Peyer's patch (tissue), 4 donors: ENCODE data around the gene GPATCH4. TPM values are rescaled to one million over a fixed set of nuclear protein-coding genes. Genes with fewer than 3 reads are reported as not detected.
"Not testable (repeated sequence)": the region's sequence is repeated elsewhere in the genome, so short reads cannot be mapped to it uniquely, and the experiment has no call there.

Experiments
- DNase-seq, 3 donors: peaks; one replicate each; pipeline ENCODE4 v3.0.0-alpha.2; 2017 to 2019
- H3K27ac ChIP-seq, 4 donors: fragments of 200-600 bp; sonication (generic); one replicate each; pipeline ENCODE4 v1.5.1; 2016 to 2019
- H3K27me3 ChIP-seq, 2 donors: fragments of 200-600 bp; sonication (generic); one replicate each; pipeline ENCODE4 v1.5.1; 2019
- H3K36me3 ChIP-seq, 3 donors: fragments of 200-600 bp; sonication (generic); one replicate each; pipeline ENCODE4 v1.5.1; 2016 to 2019
- H3K4me1 ChIP-seq, 4 donors: fragments of 200-600 bp; sonication (generic); one replicate each; pipeline ENCODE4 v1.5.1; 2016 to 2019
- H3K4me3 ChIP-seq, 4 donors: fragments of 200-600 bp; sonication (generic); 1 replicate in 3 of 4; 2 replicates in 1 of 4; pipeline ENCODE4 v1.5.1; 2016 to 2019; ENCODE audit warnings: mild to moderate bottlenecking in 1 of 4
- H3K9me3 ChIP-seq, 4 donors: fragments of 200-600 bp; sonication (generic); one replicate each; pipeline ENCODE4 v1.5.1; 2016 to 2019; ENCODE audit warnings: mild to moderate bottlenecking in 1 of 4
- POLR2A ChIP-seq, 2 donors: fragments of 450-650 bp; IDR thresholded peaks; one replicate each; pipeline ENCODE4 v1.5.1; 2017; ENCODE audit warnings: antibody characterized with exemption in 2 of 2, mild to moderate bottlenecking in 2 of 2, moderate library complexity in 2 of 2
- total RNA-seq, 4 donors: library from RNA; depleted of rRNA; stranded (reverse); fragments of >200 nt; gene quantifications; one replicate each; pipeline ENCODE4 v1.1.0, GENCODE V29; 2016
- TF ChIP-seq, protein P1 (sequence below), 6 experiments: fragments of 450-650 bp in 4 of 6; fragments of 200-600 bp in 2 of 6; sonication (generic) in 1 of 6; IDR thresholded peaks; one replicate each; pipeline ENCODE4 v1.5.1; 2017 to 2019; ENCODE audit warnings: antibody characterized with exemption in 6 of 6, mild to moderate bottlenecking in 3 of 6, moderate library complexity in 1 of 6

The GPATCH4 gene
- total RNA-seq, 4 donors from 2014 or later, result 6.3 to 38.0 (median 11.3) TPM

GRCh38 chr1:156639601-156640101 lies 38.4 kb upstream of the GPATCH4 start:
- no peak overlapping the region for H3K4me3 ChIP-seq
- no peaks in the 10 kb centered on the region for H3K36me3 ChIP-seq
- no peaks in the 10 kb centered on the region for H3K9me3 ChIP-seq
- H3K27ac ChIP-seq, result no peak overlapping the region
- peaks cover 0 to 15% (median 11%) of the 10 kb centered on the region in 4 donors for H3K4me1 ChIP-seq
- TF ChIP-seq, protein P1, sequence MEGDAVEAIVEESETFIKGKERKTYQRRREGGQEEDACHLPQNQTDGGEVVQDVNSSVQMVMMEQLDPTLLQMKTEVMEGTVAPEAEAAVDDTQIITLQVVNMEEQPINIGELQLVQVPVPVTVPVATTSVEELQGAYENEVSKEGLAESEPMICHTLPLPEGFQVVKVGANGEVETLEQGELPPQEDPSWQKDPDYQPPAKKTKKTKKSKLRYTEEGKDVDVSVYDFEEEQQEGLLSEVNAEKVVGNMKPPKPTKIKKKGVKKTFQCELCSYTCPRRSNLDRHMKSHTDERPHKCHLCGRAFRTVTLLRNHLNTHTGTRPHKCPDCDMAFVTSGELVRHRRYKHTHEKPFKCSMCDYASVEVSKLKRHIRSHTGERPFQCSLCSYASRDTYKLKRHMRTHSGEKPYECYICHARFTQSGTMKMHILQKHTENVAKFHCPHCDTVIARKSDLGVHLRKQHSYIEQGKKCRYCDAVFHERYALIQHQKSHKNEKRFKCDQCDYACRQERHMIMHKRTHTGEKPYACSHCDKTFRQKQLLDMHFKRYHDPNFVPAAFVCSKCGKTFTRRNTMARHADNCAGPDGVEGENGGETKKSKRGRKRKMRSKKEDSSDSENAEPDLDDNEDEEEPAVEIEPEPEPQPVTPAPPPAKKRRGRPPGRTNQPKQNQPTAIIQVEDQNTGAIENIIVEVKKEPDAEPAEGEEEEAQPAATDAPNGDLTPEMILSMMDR (IDR thresholded peaks at IDR 0.05), result no peak
- TF ChIP-seq POLR2A (IDR thresholded peaks at IDR 0.05), result no peak
- no peak for DNase-seq
- peaks cover 0 to 17% of the 10 kb centered on the region in 2 donors for H3K27me3 ChIP-seq

GRCh38 chr1:156638189-156638985 lies 37.1 kb upstream of the GPATCH4 start:
- DNase-seq, result no peak
- peaks cover 0 to 17% of the 10 kb centered on the region in 2 donors for H3K27me3 ChIP-seq

GRCh38 chr1:156632355-156632754 lies 31.1 kb upstream of the GPATCH4 start:
- no peaks in the 10 kb centered on the region for H3K4me1 ChIP-seq
- H3K27me3 ChIP-seq, result no peaks in the 10 kb centered on the region
- TF ChIP-seq, protein P1 (IDR thresholded peaks at IDR 0.05), result no peak
- TF ChIP-seq POLR2A (IDR thresholded peaks at IDR 0.05), result no peak
- H3K4me3 ChIP-seq, result no peak overlapping the region
- H3K36me3 ChIP-seq, result no peaks in the 10 kb centered on the region
- no peak for DNase-seq
- H3K27ac ChIP-seq, result no peak overlapping the region
- no peaks in the 10 kb centered on the region for H3K9me3 ChIP-seq

More at GRCh38 chr1:156638189-156638985, 37.1 kb upstream of the GPATCH4 start:
- Histone ChIP-seq H3K27ac (no peak overlapping the region), H3K4me3 (no peak overlapping the region), H3K4me1 (peaks cover 0 to 15% (median 11%) of the 10 kb centered on the region in 4 donors), H3K9me3 (no peaks in the 10 kb centered on the region), H3K36me3 (no peaks in the 10 kb centered on the region)
- no peak for TF ChIP-seq POLR2A (IDR thresholded peaks at IDR 0.05)
- TF ChIP-seq, protein P1 (IDR thresholded peaks at IDR 0.05), result no peak

GRCh38 chr1:156631152-156631551 lies 29.9 kb upstream of the GPATCH4 start:
- DNase-seq, H3K27ac ChIP-seq, H3K4me1 ChIP-seq, H3K36me3 ChIP-seq, H3K4me3 ChIP-seq, H3K27me3 ChIP-seq, H3K9me3 ChIP-seq: not testable (repeated sequence)

DNA sequence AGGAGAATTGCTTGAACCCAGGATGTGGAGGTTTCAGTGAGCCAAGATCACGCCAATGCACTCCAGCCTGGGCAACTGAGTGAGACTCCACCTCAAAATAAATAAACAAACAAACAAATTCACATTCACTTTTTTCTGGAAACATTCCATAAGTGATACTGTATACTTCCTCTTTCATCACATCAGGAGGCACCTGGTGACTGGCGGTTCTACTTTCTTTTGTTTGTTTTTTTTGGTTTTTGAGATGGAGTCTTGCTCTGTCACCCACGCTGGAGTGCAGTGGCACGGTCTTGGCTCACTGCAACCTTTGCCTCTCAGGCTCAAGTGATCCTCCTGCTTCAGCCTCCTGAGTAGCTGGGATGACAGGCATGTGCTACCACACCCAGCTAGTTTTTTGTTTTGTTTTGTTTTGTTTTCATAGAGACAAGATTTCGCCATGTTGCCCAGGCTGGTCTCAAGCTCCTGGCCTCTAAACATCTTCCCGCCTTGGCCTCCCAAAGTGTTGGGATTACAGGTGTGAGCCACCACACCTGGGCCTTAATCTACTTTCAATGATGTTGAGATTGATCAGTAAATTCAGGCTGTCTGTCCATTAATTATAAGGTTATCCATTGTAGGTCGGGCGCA lies 28.7 kb upstream of the GPATCH4 start:
- TF ChIP-seq, protein P1 (IDR thresholded peaks at IDR 0.05), result no peak
- no peak for TF ChIP-seq POLR2A (IDR thresholded peaks at IDR 0.05)
- no peak overlapping the region for H3K4me3 ChIP-seq
- DNase-seq, result no peak
- peaks cover 8 to 9% (median 8%) of the 10 kb centered on the region in 4 donors for H3K4me1 ChIP-seq
- no peak overlapping the region for H3K27ac ChIP-seq
- no peaks in the 10 kb centered on the region for H3K9me3 ChIP-seq
- peaks cover 0 to 6% of the 10 kb centered on the region in 2 donors for H3K27me3 ChIP-seq
- H3K36me3 ChIP-seq, result no peaks in the 10 kb centered on the region
